Activated naive CD4-positive, alpha-beta T cell treated with anti-CD3 and anti-CD28 coated beads, Interleukin-2, amount 10 ng/mL, durations not matched to agents 7 days and 5 days (primary cell): ENCODE data around the gene CD101.

Source experiments
- CTCF ChIA-PET: fragments of 350-600 bp; sonication (Branson Sonifier 250); formaldehyde crosslinking; loops from one replicate; lab custom pipeline; 2021; ENCODE audit warnings: antibody characterized with exemption; lab: Charles Lee
- DNase-seq: peaks from one replicate; pipeline ENCODE4 v3.0.0-alpha.2; 2020
- H3K27ac Mint-ChIP-seq: one replicate; pipeline ENCODE4 v1.8.0; 2021; ENCODE audit warnings: mild to moderate bottlenecking, moderate library complexity, mixed read lengths
- H3K27me3 Mint-ChIP-seq: one replicate; pipeline ENCODE4 v1.8.0; 2021; ENCODE audit warnings: mild to moderate bottlenecking, mixed read lengths
- H3K36me3 Mint-ChIP-seq: one replicate; pipeline ENCODE4 v1.8.0; 2021; ENCODE audit warnings: mixed read lengths
- H3K4me1 Mint-ChIP-seq: one replicate; pipeline ENCODE4 v1.8.0; 2021; ENCODE audit warnings: mixed read lengths
- H3K4me3 Mint-ChIP-seq: one replicate; pipeline ENCODE4 v1.8.0; 2021; ENCODE audit warnings: mild to moderate bottlenecking, moderate library complexity, mixed read lengths
- H3K9me3 Mint-ChIP-seq: one replicate; pipeline ENCODE4 v1.8.0; 2021; ENCODE audit warnings: mixed read lengths

Gene CD101

GRCh38 chr1:116991918-116992317 is 9.6 kb upstream of the CD101 start:
- no peak for DNase-seq
- Mint-ChIP-seq H3K27me3 (peaks cover 3% of the 10 kb centered on the region), H3K27ac (peak overlapping the region; percentile 2), H3K36me3 (no peaks in the 10 kb centered on the region), H3K4me1 (peaks cover 39% of the 10 kb centered on the region), H3K9me3 (peaks cover 3% of the 10 kb centered on the region), H3K4me3 (no peak overlapping the region)
- CTCF ChIA-PET: interaction anchor here (1.6 kb wide), 1 partner anchor 9 kb away, joined by 6 read pairs; no protein-coding TSS in a partner anchor

GRCh38 chr1:116993286-116993685 is 8.3 kb upstream of the CD101 start:
- peaks cover 26% of the 10 kb centered on the region for H3K4me1 Mint-ChIP-seq
- no peaks in the 10 kb centered on the region for H3K36me3 Mint-ChIP-seq
- H3K27me3 Mint-ChIP-seq: peaks cover 3% of the 10 kb centered on the region
- DNase-seq: no peak
- no peak overlapping the region for H3K4me3 Mint-ChIP-seq
- peaks cover 3% of the 10 kb centered on the region for H3K9me3 Mint-ChIP-seq
- CTCF ChIA-PET: no interaction called here
- H3K27ac Mint-ChIP-seq: no peak overlapping the region

- Mint-ChIP-seq H3K4me1 (peaks cover 22% of the 10 kb centered on the region), H3K27me3 (peaks cover 3% of the 10 kb centered on the region), H3K27ac (no peak overlapping the region), H3K4me3 (no peak overlapping the region), H3K9me3 (peaks cover 3% of the 10 kb centered on the region), H3K36me3 (no peaks in the 10 kb centered on the region)
- no peak for DNase-seq
- CTCF ChIA-PET: no interaction called here
Measured at GRCh38 chr1:116994411-116994810, 7.1 kb upstream of the CD101 start.

GRCh38 chr1:116997066-116997465 is 4.5 kb upstream of the CD101 start:
- H3K36me3 Mint-ChIP-seq: no peaks in the 10 kb centered on the region
- peaks cover 3% of the 10 kb centered on the region for H3K9me3 Mint-ChIP-seq
- no peak overlapping the region for H3K4me3 Mint-ChIP-seq
- DNase-seq: no peak
- peaks cover 30% of the 10 kb centered on the region for H3K4me1 Mint-ChIP-seq
- no peak overlapping the region for H3K27ac Mint-ChIP-seq
- H3K27me3 Mint-ChIP-seq: peaks cover 3% of the 10 kb centered on the region
- CTCF ChIA-PET: no interaction called here

GRCh38 chr1:116997636-116998035 is 3.9 kb upstream of the CD101 start:
- H3K27me3 Mint-ChIP-seq: peaks cover 3% of the 10 kb centered on the region
- H3K9me3 Mint-ChIP-seq: peaks cover 5% of the 10 kb centered on the region
- H3K27ac Mint-ChIP-seq: no peak overlapping the region
- H3K4me3 Mint-ChIP-seq: no peak overlapping the region
- CTCF ChIA-PET: interaction anchor here (0.5 kb wide), 1 partner anchor 47 kb away, joined by 3 read pairs; no protein-coding TSS in a partner anchor
- H3K4me1 Mint-ChIP-seq: peaks cover 30% of the 10 kb centered on the region
- peaks cover 2% of the 10 kb centered on the region for H3K36me3 Mint-ChIP-seq
- DNase-seq: no peak

GRCh38 chr1:116999596-116999995 is 2.0 kb upstream of the CD101 start:
- H3K9me3 Mint-ChIP-seq: peaks cover 2% of the 10 kb centered on the region
- CTCF ChIA-PET: no interaction called here

DNA sequence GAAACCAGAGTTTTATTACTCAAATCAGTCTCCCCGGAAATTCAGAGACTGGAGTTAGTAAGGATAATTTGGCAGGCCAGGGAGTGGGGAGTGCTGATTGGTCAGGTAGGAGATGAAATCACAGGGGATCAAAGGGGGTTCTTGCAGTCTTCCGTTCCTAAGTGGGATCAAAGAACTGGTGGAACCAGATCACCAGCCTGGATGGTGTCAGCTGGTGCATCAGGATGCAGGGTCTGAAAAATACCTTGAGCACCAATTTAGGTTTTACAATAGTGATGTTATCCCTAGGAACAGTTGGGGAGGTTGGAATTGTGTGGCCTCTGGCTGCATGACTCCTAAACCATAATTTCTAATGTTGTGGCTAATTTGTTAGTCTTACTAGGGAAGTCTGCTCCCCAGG is 1.4 kb upstream of the CD101 start:
- no peak overlapping the region for H3K27ac Mint-ChIP-seq
- peaks cover 2% of the 10 kb centered on the region for H3K9me3 Mint-ChIP-seq
- H3K36me3 Mint-ChIP-seq: peaks cover 2% of the 10 kb centered on the region
- DNase-seq: no peak
- peaks cover 3% of the 10 kb centered on the region for H3K27me3 Mint-ChIP-seq
- CTCF ChIA-PET: interaction anchor here (1.0 to 1.6 kb wide), 2 partner anchors 8 to 9 kb away, joined by 3 to 6 read pairs; no protein-coding TSS in a partner anchor
- no peak overlapping the region for H3K4me3 Mint-ChIP-seq
- H3K4me1 Mint-ChIP-seq: peaks cover 51% of the 10 kb centered on the region

More at GRCh38 chr1:116999596-116999995, 2.0 kb upstream of the CD101 start:
- no peak for DNase-seq
- Mint-ChIP-seq H3K27me3 (peaks cover 3% of the 10 kb centered on the region), H3K4me1 (peaks cover 47% of the 10 kb centered on the region), H3K27ac (no peak overlapping the region), H3K36me3 (peaks cover 2% of the 10 kb centered on the region), H3K4me3 (no peak overlapping the region)

- Mint-ChIP-seq H3K27ac (peak overlapping the region; percentile 46), H3K9me3 (peaks cover 2% of the 10 kb centered on the region), H3K27me3 (no peaks in the 10 kb centered on the region), H3K4me3 (peak overlapping the region; percentile 21), H3K4me1 (peaks cover 76% of the 10 kb centered on the region), H3K36me3 (peaks cover 4% of the 10 kb centered on the region)
- no peak for DNase-seq
- CTCF ChIA-PET: interaction anchor here (1.2 to 1.3 kb wide), 2 partner anchors 16 to 69 kb away, joined by 3 to 5 read pairs; no protein-coding TSS in a partner anchor
Measured at GRCh38 chr1:117003223-117003875, 1.8 kb downstream of the CD101 start.

DNA sequence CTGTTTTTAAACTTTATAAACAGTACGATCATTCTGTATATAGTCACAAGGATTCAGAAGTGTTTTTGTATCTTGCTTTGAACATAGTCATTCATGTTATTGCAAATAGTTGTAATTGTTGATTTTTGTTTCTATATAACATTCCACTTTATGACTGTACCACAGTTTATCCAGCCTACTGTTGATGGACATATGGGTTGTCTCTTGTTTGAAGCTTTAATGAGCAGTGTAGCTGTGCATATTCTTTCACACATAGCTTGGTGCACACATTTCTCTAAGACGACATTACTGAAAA is 6.1 kb downstream of the CD101 start:
- peak overlapping the region; percentile 19 for H3K4me3 Mint-ChIP-seq
- H3K9me3 Mint-ChIP-seq: no peaks in the 10 kb centered on the region
- H3K27ac Mint-ChIP-seq: peak overlapping the region; percentile 81
- peaks cover 6% of the 10 kb centered on the region for H3K36me3 Mint-ChIP-seq
- CTCF ChIA-PET: no interaction called here
- H3K4me1 Mint-ChIP-seq: peaks cover 65% of the 10 kb centered on the region
- no peaks in the 10 kb centered on the region for H3K27me3 Mint-ChIP-seq
- DNase-seq: no peak

GRCh38 chr1:117008656-117009055 is 7.1 kb downstream of the CD101 start:
- no peaks in the 10 kb centered on the region for H3K9me3 Mint-ChIP-seq
- no peak for DNase-seq
- CTCF ChIA-PET: interaction anchor here (0.7 to 1.1 kb wide), 6 partner anchors 8 to 869 kb away, joined by 3 read pairs; no protein-coding TSS in a partner anchor
- peaks cover 60% of the 10 kb centered on the region for H3K4me1 Mint-ChIP-seq
- peaks cover 6% of the 10 kb centered on the region for H3K36me3 Mint-ChIP-seq
- peak overlapping the region; percentile 64 for H3K27ac Mint-ChIP-seq
- no peaks in the 10 kb centered on the region for H3K27me3 Mint-ChIP-seq
- H3K4me3 Mint-ChIP-seq: no peak overlapping the region

- peak; percentile 43 for DNase-seq
- no peaks in the 10 kb centered on the region for H3K9me3 Mint-ChIP-seq
- peaks cover 6% of the 10 kb centered on the region for H3K36me3 Mint-ChIP-seq
- CTCF ChIA-PET: interaction anchor here (0.7 to 1.1 kb wide), 7 partner anchors 8 to 870 kb away, joined by 3 to 4 read pairs (median 3); no protein-coding TSS in a partner anchor
- peak overlapping the region; percentile 82 for H3K27ac Mint-ChIP-seq
- no peaks in the 10 kb centered on the region for H3K27me3 Mint-ChIP-seq
- no peak overlapping the region for H3K4me3 Mint-ChIP-seq
- peaks cover 61% of the 10 kb centered on the region for H3K4me1 Mint-ChIP-seq
Measured at GRCh38 chr1:117009132-117009531, 7.6 kb downstream of the CD101 start.

DNA sequence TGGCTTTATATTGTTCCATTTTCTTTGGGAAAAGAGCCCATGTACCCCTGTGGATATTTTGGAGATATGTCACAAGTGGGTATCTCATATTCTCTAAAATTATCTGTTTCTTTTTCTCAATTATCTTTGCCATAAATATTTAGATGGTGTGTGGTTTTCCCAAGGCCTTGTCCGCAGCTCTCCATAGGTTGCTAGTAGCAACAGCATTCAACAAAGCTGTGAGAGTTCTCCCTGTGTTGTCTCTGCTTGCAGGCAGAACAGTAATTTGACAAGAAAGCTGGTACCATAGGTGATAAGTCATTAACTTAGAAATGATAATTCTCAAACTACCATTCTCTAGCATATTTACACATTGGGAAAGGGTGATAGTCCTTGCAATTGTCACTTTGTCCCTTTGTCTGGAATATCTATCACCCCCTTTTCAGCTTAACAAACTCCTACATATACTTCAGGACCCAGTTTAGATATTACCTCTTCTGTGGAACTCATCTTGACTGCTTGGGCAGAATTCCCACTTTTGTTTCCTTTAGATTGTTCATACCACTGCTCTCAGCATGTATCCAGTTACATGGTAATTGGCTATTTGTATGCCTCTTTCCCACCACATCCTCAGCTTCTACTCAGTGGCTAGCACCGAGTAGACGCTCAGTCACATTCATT is 8.9 kb downstream of the CD101 start:
- Mint-ChIP-seq H3K27me3 (no peaks in the 10 kb centered on the region), H3K4me3 (no peak overlapping the region), H3K27ac (no peak overlapping the region), H3K4me1 (peaks cover 52% of the 10 kb centered on the region), H3K9me3 (no peaks in the 10 kb centered on the region), H3K36me3 (peaks cover 6% of the 10 kb centered on the region)
- DNase-seq: no peak
- CTCF ChIA-PET: interaction anchor here (0.9 to 2.0 kb wide), 2 partner anchors 75 to 285 kb away, joined by 4 to 5 read pairs; no protein-coding TSS in a partner anchor

GRCh38 chr1:117011334-117011733 is 9.8 kb downstream of the CD101 start:
- peaks cover 46% of the 10 kb centered on the region for H3K4me1 Mint-ChIP-seq
- CTCF ChIA-PET: interaction anchor here (2.0 kb wide), 1 partner anchor 76 kb away, joined by 5 read pairs; no protein-coding TSS in a partner anchor
- H3K27me3 Mint-ChIP-seq: no peaks in the 10 kb centered on the region
- H3K4me3 Mint-ChIP-seq: no peak overlapping the region
- no peak overlapping the region for H3K27ac Mint-ChIP-seq
- H3K36me3 Mint-ChIP-seq: peaks cover 5% of the 10 kb centered on the region
- no peak for DNase-seq
- H3K9me3 Mint-ChIP-seq: no peaks in the 10 kb centered on the region

DNA sequence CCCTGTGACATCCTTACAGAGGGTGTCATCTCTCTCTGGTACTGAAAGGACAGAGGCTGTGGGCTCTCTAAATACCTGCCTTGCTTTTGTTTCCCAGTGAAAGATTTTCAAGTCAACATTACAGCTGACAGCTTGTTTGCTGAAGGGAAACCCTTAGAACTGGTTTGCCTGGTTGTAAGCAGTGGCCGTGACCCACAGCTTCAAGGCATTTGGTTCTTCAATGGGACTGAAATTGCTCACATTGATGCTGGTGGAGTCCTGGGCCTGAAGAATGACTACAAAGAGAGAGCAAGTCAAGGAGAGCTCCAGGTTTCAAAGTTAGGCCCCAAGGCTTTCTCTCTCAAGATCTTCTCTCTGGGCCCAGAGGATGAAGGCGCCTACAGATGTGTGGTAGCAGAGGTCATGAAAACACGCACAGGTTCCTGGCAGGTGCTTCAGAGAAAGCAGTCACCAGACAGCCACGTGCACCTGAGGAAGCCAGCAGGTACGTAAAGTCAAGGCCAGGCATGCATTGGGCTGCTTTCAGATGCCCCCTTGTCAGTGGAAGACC is 11.8 kb downstream of the CD101 start:
- Mint-ChIP-seq H3K9me3 (no peaks in the 10 kb centered on the region), H3K27me3 (no peaks in the 10 kb centered on the region), H3K4me3 (no peak overlapping the region), H3K36me3 (peaks cover 5% of the 10 kb centered on the region), H3K4me1 (peaks cover 30% of the 10 kb centered on the region), H3K27ac (no peak overlapping the region)
- no peak for DNase-seq
- CTCF ChIA-PET: no interaction called here
